NCI-H2196 treated with DMSO at 0.1 percent for 48 hours (cell line): Measurements from ENCODE around the gene OSMR.
A peak's percentile ranks its signal among the peaks of the same experiment; 100 is the strongest.

Experiments used
- DNase-seq: peaks from one replicate; lab custom pipeline; 2025; ENCODE audit not compliant: unreplicated experiment; lab: John Stamatoyannopoulos, UW

OSMR gene

GRCh38 chr5:38870595-38870994 is 24.8 kb downstream of the OSMR start:
- DNase-seq: no peak

GRCh38 chr5:38871058-38871605 is 25.3 kb downstream of the OSMR start:
- DNase-seq: no peak

- DNase-seq: no peak
These were observed 26.2 kb downstream of the OSMR start for GRCh38 chr5:38871790-38872551.

GRCh38 chr5:38872826-38873225 is 27.0 kb downstream of the OSMR start:
- no peak for DNase-seq

- DNase-seq: no peak
These were observed 29.2 kb downstream of the OSMR start for GRCh38 chr5:38874948-38875456.

GRCh38 chr5:38878391-38879077 is 32.7 kb downstream of the OSMR start:
- DNase-seq: no peak

- DNase-seq: no peak
These were observed 33.3 kb downstream of the OSMR start for GRCh38 chr5:38879078-38879460.

- no peak for DNase-seq
These were observed 38.0 kb downstream of the OSMR start for GRCh38 chr5:38883842-38884241.

- no peak for DNase-seq
These were observed 39.4 kb downstream of the OSMR start for GRCh38 chr5:38885208-38885607.

- DNase-seq: no peak
These were observed 42.2 kb downstream of the OSMR start for GRCh38 chr5:38888041-38888440.

- no peak for DNase-seq
These were observed 43.6 kb downstream of the OSMR start for GRCh38 chr5:38889424-38889823.

- DNase-seq: no peak
These were observed 45.8 kb downstream of the OSMR start for GRCh38 chr5:38891563-38891962.

- no peak for DNase-seq
These were observed 46.6 kb downstream of the OSMR start for GRCh38 chr5:38892363-38892762.

GRCh38 chr5:38896760-38897159 is 50.9 kb downstream of the OSMR start:
- DNase-seq: no peak

- DNase-seq: no peak
These were observed 54.1 kb downstream of the OSMR start for GRCh38 chr5:38899936-38900335.

- DNase-seq: no peak
These were observed 59.7 kb downstream of the OSMR start for GRCh38 chr5:38905516-38905915.

GRCh38 chr5:38906503-38906902 is 60.7 kb downstream of the OSMR start:
- DNase-seq: no peak

GRCh38 chr5:38911933-38912332 is 66.1 kb downstream of the OSMR start:
- no peak for DNase-seq

- no peak for DNase-seq
These were observed 67.9 kb downstream of the OSMR start for GRCh38 chr5:38913714-38914113.

- DNase-seq: no peak
These were observed 71.0 kb downstream of the OSMR start for GRCh38 chr5:38916802-38917201.

- no peak for DNase-seq
These were observed 75.4 kb downstream of the OSMR start for GRCh38 chr5:38921174-38921573.

- peak; percentile 36 for DNase-seq
These were observed 76.4 kb downstream of the OSMR start for GRCh38 chr5:38922199-38922598.
